ENCODE measurements around the gene RENBP. TPM values are rescaled to one million over a fixed set of nuclear protein-coding genes. Genes with fewer than 3 reads are reported as not detected.

The RENBP gene
- total RNA-seq, 1 experiment from 2014 or later = 7.1 TPM

- Histone ChIP-seq H2AFZ (ENCODE audit: low read length) (no peak overlapping the region), H2BK5ac (ENCODE audit: insufficient read length, low read length) (no peak overlapping the region), H2BK15ac (ENCODE audit: low read depth, low read length) (no peak overlapping the region), H3K14ac (ENCODE audit: insufficient read depth, low read length) (no peak overlapping the region), H2BK120ac (ENCODE audit: low read depth, low read length, poor library complexity, severe bottlenecking) (no peak overlapping the region), H3K9me3 (ENCODE audit: control insufficient read depth, low read depth, low read length) (peaks cover 11% of the 10 kb centered on the region), H4K5ac (ENCODE audit: insufficient read length, low read depth, low read length) (no peak overlapping the region), H3K56ac (ENCODE audit: insufficient read length, low read depth, low read length) (no peak overlapping the region), H3T11ph (ENCODE audit: low read length) (no peak overlapping the region), H3K27ac (ENCODE audit: insufficient read length, low read depth, low read length) (no peak overlapping the region), H3K79me1 (ENCODE audit: insufficient read depth, low read depth, low read length, poor library complexity, severe bottlenecking) (no peaks in the 10 kb centered on the region), H3K27me3 (ENCODE audit: insufficient read depth, low read length) (no peaks in the 10 kb centered on the region), H3K9ac (ENCODE audit: extremely low read depth, insufficient read length, low read length) (no peak overlapping the region), H4K20me1 (ENCODE audit: control insufficient read depth, insufficient read depth, insufficient read length) (no peaks in the 10 kb centered on the region), H4K91ac (ENCODE audit: insufficient read length, low read depth, low read length) (no peak overlapping the region), H3K4ac (ENCODE audit: low read depth, low read length) (no peak overlapping the region), H2BK20ac (ENCODE audit: low read depth, low read length, poor library complexity, severe bottlenecking) (no peak overlapping the region), H2BK12ac (ENCODE audit: insufficient read length, low read depth, low read length) (no peak overlapping the region), H3K23me2 (ENCODE audit: insufficient read length, low read depth, low read length, poor library complexity, severe bottlenecking) (no peaks in the 10 kb centered on the region), H3K4me2 (ENCODE audit: insufficient read depth, insufficient read length, low read length) (no peak overlapping the region), H4K8ac (replicated peaks; ENCODE audit: insufficient read length, low read depth, low read length) (no peak overlapping the region), H3K23ac (ENCODE audit: insufficient read length, low read depth, low read length) (no peak overlapping the region), H3K18ac (ENCODE audit: insufficient read length, low read depth, low read length) (no peak overlapping the region), H3K4me1 (ENCODE audit: insufficient read depth, low read length) (no peaks in the 10 kb centered on the region), H3K79me2 (ENCODE audit: insufficient read depth, low read length) (no peaks in the 10 kb centered on the region), H2AK5ac (ENCODE audit: insufficient read length, low read length) (no peak overlapping the region)
- H3K9me3 Mint-ChIP-seq = peaks cover 58 to 69% of the 10 kb centered on the region in 2 experiments
- no peak for DNase-seq
- no peak overlapping the region; a peak in 1 of 7 replicates for H3K27ac Mint-ChIP-seq
- WGBS (ENCODE audit: extremely low coverage, insufficient read length, low lambda C conversion rate) = no CpG with 5 or more reads among the region's 32 CpGs
- H3K4me3 Mint-ChIP-seq = no peak overlapping the region
- peaks cover 4 to 21% (median 4%) of the 10 kb centered on the region in 3 experiments; a peak in 5 of 7 replicates for H3K36me3 Mint-ChIP-seq (ENCODE audit: insufficient read depth in 1 of 3, low read depth in 3 of 3)
- H3K4me1 Mint-ChIP-seq = peaks cover 5 to 25% of the 10 kb centered on the region in 2 experiments
- H3K27me3 Mint-ChIP-seq (ENCODE audit: low read depth) = no peaks in the 10 kb centered on the region; the same call in 1 of the 2 replicates
- TF ChIP-seq CTCF (conservative IDR thresholded peaks at IDR 0.05) = no peak
Observed at GRCh38 chrX:153905481-153906095, 38.9 kb downstream of the RENBP start.
